RPMI7951 (cell line): ENCODE results near the gene RASIP1. TPM values are rescaled to one million over a fixed set of nuclear protein-coding genes. Genes with fewer than 3 reads are reported as not detected.

Experiments used
- DNase-seq: peaks from one replicate; pipeline ENCODE4 v3.0.0-alpha.2; 2012; ENCODE audit warnings: low read depth
- total RNA-seq: library from RNA; depleted of rRNA; stranded (reverse); fragments of >200 nt; shearing (Covaris generic); gene quantifications from 2 replicates; pipeline ENCODE4 v1.2.3, GENCODE V29; 2014; rRNA removed

The RASIP1 gene
- total RNA-seq, 1 experiment from 2014 or later: 1.9 TPM

GRCh38 chr19:48674216-48674809 lies 66.1 kb downstream of the RASIP1 start:
- DNase-seq: no peak

- no peak for DNase-seq
These were observed 66.8 kb downstream of the RASIP1 start for GRCh38 chr19:48673436-48674100.

DNA sequence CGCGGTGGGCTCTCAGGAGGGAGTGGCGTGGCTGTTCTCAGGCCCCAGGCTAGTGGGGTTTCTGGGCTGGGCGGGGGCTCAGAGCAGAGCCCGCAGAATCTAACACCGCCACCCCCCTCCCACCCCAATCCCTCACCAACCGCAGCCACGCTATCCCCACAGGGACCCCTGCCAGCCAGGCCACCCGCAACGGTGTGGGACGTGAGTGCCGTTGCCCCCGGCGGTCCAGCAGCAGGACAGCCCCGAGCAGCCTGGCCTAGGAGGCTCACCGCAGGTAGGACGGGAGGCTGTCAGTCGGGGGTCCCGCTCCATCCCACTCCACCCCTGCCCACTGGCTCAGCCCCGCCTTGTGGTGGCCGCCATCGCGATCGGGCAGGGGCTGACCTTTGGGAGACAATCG lies 67.4 kb downstream of the RASIP1 start, which contains the start of gene NTN5:
NTN5 (minus strand) TSS at position 24 of the 400 bp plus-strand sequence. CDS start 2,031 bp downstream, outside the sequence.
- no peak for DNase-seq

DNA sequence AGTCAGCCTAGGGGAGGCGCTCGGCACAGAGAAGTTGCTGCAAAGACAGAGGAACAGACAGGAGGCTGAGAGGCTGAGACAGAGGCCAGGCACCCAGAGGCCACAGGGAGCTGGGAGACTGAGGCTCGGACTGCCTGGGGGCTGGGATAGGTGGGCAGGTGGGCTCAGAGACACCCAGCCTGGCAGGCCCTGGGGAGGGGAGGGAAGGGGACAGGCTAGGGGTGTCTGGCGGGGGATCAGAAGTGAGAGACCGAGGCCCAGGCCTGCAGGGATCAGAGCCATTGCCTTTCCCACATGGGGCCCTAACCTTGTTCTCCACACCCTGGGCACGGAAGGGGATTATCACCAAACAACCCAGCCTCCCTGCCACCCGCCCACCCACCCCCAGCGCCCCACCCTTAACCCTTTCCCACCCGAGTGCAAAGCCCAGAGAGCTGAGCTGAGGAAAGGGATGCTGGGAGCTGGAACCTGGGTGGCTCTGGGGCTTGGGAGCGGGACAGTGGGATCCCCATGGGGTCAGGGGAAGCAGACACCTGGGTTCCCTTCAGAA lies 68.9 kb downstream of the RASIP1 start:
- DNase-seq: no peak

- no peak for DNase-seq
These were observed 69.5 kb downstream of the RASIP1 start for GRCh38 chr19:48670699-48671445.

Other genes with a start within 250 kb of the RASIP1 start
- not detected in 2 replicates for gene LMTK3, start 228.8 kb downstream of the RASIP1 start, total RNA-seq
- 0.39 TPM in 1 of 2 replicates, not detected in the other for gene SULT2B1, start 188.4 kb downstream of the RASIP1 start, total RNA-seq
- gene SPACA4, start 133.9 kb downstream of the RASIP1 start, total RNA-seq: not detected in 2 replicates
- 1.6 TPM in 1 of 2 replicates, not detected in the other for gene FAM83E, start 125.5 kb downstream of the RASIP1 start, total RNA-seq
- gene RPL18, start 121.4 kb downstream of the RASIP1 start, total RNA-seq: 2,104 and 2,291 TPM in 2 replicates
- 4.7 and 7.7 TPM in 2 replicates for gene SPHK2, start 121.1 kb downstream of the RASIP1 start, total RNA-seq
- gene DBP, start 103.2 kb downstream of the RASIP1 start, total RNA-seq: 16.6 and 17.2 TPM in 2 replicates
- gene CA11, start 94.4 kb downstream of the RASIP1 start, total RNA-seq: 2.1 and 3.8 TPM in 2 replicates
- 0.39 TPM in 1 of 2 replicates, not detected in the other for gene NTN5, start 67.6 kb downstream of the RASIP1 start, total RNA-seq
- not detected in 2 replicates for gene FUT2, start 44.6 kb downstream of the RASIP1 start, total RNA-seq
- gene MAMSTR, start 20.9 kb downstream of the RASIP1 start, total RNA-seq: 0.24 and 0.39 TPM in 2 replicates
- 0.12 TPM in 1 of 2 replicates, not detected in the other for gene IZUMO1, start 6.3 kb upstream of the RASIP1 start, total RNA-seq
- gene FUT1, start 12.0 kb upstream of the RASIP1 start, total RNA-seq: 0.60 and 0.78 TPM in 2 replicates
- not detected in 2 replicates for gene FGF21, start 14.9 kb upstream of the RASIP1 start, total RNA-seq
- 61.9 and 63.8 TPM in 2 replicates for gene BCAT2, start 70.4 kb upstream of the RASIP1 start, total RNA-seq
- 0.84 and 3.0 TPM in 2 replicates for gene HSD17B14, start 95.9 kb upstream of the RASIP1 start, total RNA-seq
- 1.8 and 4.4 TPM in 2 replicates for gene PLEKHA4, start 128.0 kb upstream of the RASIP1 start, total RNA-seq
- gene PPP1R15A, start 131.8 kb upstream of the RASIP1 start, total RNA-seq: 25.7 and 27.3 TPM in 2 replicates
- not detected in 2 replicates for gene TULP2, start 158.1 kb upstream of the RASIP1 start, total RNA-seq
- gene NUCB1, start 159.7 kb upstream of the RASIP1 start, total RNA-seq: 203 and 249 TPM in 2 replicates
- not detected in 2 replicates for gene DHDH, start 193.1 kb upstream of the RASIP1 start, total RNA-seq
- 66.6 and 98.1 TPM in 2 replicates for gene BAX, start 214.3 kb upstream of the RASIP1 start, total RNA-seq
- gene FTL, start 224.7 kb upstream of the RASIP1 start, total RNA-seq: 4,698 and 4,789 TPM in 2 replicates